ENCODE results near the gene ITGB1. TPM values are rescaled to one million over a fixed set of nuclear protein-coding genes. Genes with fewer than 3 reads are reported as not detected.
"Not testable (repeated sequence)": the region's sequence is repeated elsewhere in the genome, so short reads cannot be mapped to it uniquely, and the experiment has no call there.

ITGB1 gene
- total RNA-seq, 1 donor from 2014 or later: 87.4 TPM

- H3K27ac Mint-ChIP-seq: no peak overlapping the region
- intact Hi-C loops (cut with micrococcal nuclease): no loop called here
- POLR2A ChIA-PET: no interaction called here
- peaks cover 3% of the 10 kb centered on the region for H3K4me1 Mint-ChIP-seq
- TF ChIP-seq CTCF (IDR thresholded peaks at IDR 0.05): no peak
- H3K9me3 Mint-ChIP-seq: peaks cover 4% of the 10 kb centered on the region
- ATAC-seq (ENCODE audit: low read depth) (no peak), DNase-seq (no peak)
- H3K4me3 Mint-ChIP-seq: no peak overlapping the region
- H3K36me3 Mint-ChIP-seq (ENCODE audit: low read depth): peaks cover 67% of the 10 kb centered on the region
- H3K27me3 Mint-ChIP-seq: no peaks in the 10 kb centered on the region
- CTCF ChIA-PET: interaction anchor here (0.8 kb wide), 1 partner anchor 134 kb away, joined by 3 read pairs; no protein-coding TSS in a partner anchor
Measured at GRCh38 chr10:32929634-32930033, 28.4 kb downstream of the ITGB1 start.

GRCh38 chr10:32927750-32928149 lies 30.3 kb downstream of the ITGB1 start:
- POLR2A ChIA-PET: no interaction called here
- CTCF ChIA-PET: no interaction called here

DNA sequence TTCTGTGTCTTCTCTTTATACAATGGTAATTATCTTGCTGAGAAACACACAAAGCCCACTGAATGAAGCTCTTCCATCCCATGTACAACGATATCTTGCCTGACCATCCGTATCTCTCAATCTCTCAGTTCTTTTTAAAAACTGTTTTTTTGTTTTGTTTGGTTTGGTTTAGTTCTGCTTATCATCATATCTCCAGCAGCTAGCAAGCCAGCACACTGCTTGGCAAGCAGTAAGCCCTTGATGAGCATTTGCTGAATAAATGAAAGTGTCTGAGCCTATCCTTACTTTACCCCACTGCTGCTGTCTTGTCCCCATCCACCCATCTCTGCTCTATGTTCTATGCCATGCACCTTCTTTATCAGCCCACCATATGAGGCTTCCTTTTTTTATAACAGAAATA lies 34.2 kb downstream of the ITGB1 start:
- ATAC-seq (ENCODE audit: low read depth) (no peak), DNase-seq (no peak)
- H3K4me3 Mint-ChIP-seq: no peak overlapping the region
- peaks cover 4% of the 10 kb centered on the region for H3K9me3 Mint-ChIP-seq
- CTCF ChIA-PET: no interaction called here
- H3K4me1 Mint-ChIP-seq: no peaks in the 10 kb centered on the region
- H3K36me3 Mint-ChIP-seq (ENCODE audit: low read depth): peaks cover 82% of the 10 kb centered on the region
- H3K27ac Mint-ChIP-seq: no peak overlapping the region
- no peak for TF ChIP-seq CTCF (IDR thresholded peaks at IDR 0.05)
- POLR2A ChIA-PET: no interaction called here
- intact Hi-C loops (cut with micrococcal nuclease): loop anchor here (2.0 kb wide), 1 partner anchor 15 kb away; no protein-coding TSS in a partner anchor
- H3K27me3 Mint-ChIP-seq: no peaks in the 10 kb centered on the region

More at GRCh38 chr10:32927750-32928149, 30.3 kb downstream of the ITGB1 start:
- no peak for ATAC-seq (ENCODE audit: low read depth)
- H3K4me3 Mint-ChIP-seq: no peak overlapping the region
- H3K9me3 Mint-ChIP-seq: peaks cover 4% of the 10 kb centered on the region
- intact Hi-C loops (cut with micrococcal nuclease): no loop called here
- TF ChIP-seq CTCF (IDR thresholded peaks at IDR 0.05): no peak
- peaks cover 71% of the 10 kb centered on the region for H3K36me3 Mint-ChIP-seq (ENCODE audit: low read depth)
- no peaks in the 10 kb centered on the region for H3K27me3 Mint-ChIP-seq
- no peak for DNase-seq
- H3K27ac Mint-ChIP-seq: no peak overlapping the region
- H3K4me1 Mint-ChIP-seq: no peaks in the 10 kb centered on the region

GRCh38 chr10:32923134-32923533 lies 34.9 kb downstream of the ITGB1 start:
- no peak for DNase-seq
- peaks cover 4% of the 10 kb centered on the region for H3K9me3 Mint-ChIP-seq
- peak overlapping the region; percentile 2 for H3K27ac Mint-ChIP-seq
- no peaks in the 10 kb centered on the region for H3K4me1 Mint-ChIP-seq
- ChIA-PET POLR2A (no interaction called here), CTCF (no interaction called here)
- no peak overlapping the region for H3K4me3 Mint-ChIP-seq
- H3K36me3 Mint-ChIP-seq (ENCODE audit: low read depth): peaks cover 82% of the 10 kb centered on the region
- intact Hi-C loops (cut with micrococcal nuclease): loop anchor here (2.0 kb wide), 1 partner anchor 16 kb away; no protein-coding TSS in a partner anchor
- no peak for TF ChIP-seq CTCF (IDR thresholded peaks at IDR 0.05)
- H3K27me3 Mint-ChIP-seq: no peaks in the 10 kb centered on the region
- ATAC-seq (ENCODE audit: low read depth): no peak

GRCh38 chr10:32922170-32922569 lies 35.9 kb downstream of the ITGB1 start:
- ATAC-seq (ENCODE audit: low read depth) (no peak), DNase-seq (no peak)
- peaks cover 6% of the 10 kb centered on the region for H3K9me3 Mint-ChIP-seq
- H3K36me3 Mint-ChIP-seq (ENCODE audit: low read depth): peaks cover 84% of the 10 kb centered on the region
- POLR2A ChIA-PET: no interaction called here
- intact Hi-C loops (cut with micrococcal nuclease): loop anchor here (2.0 kb wide), 1 partner anchor 17 kb away; no protein-coding TSS in a partner anchor
- H3K4me3 Mint-ChIP-seq: no peak overlapping the region
- H3K27ac Mint-ChIP-seq: no peak overlapping the region
- H3K27me3 Mint-ChIP-seq: no peaks in the 10 kb centered on the region
- no peaks in the 10 kb centered on the region for H3K4me1 Mint-ChIP-seq
- TF ChIP-seq CTCF (IDR thresholded peaks at IDR 0.05): no peak
- CTCF ChIA-PET: no interaction called here

GRCh38 chr10:32917817-32918216 lies 40.2 kb downstream of the ITGB1 start:
- H3K27ac Mint-ChIP-seq; POLR2A ChIA-PET; DNase-seq; H3K4me1 Mint-ChIP-seq; H3K27me3 Mint-ChIP-seq; H3K4me3 Mint-ChIP-seq; CTCF ChIA-PET; H3K9me3 Mint-ChIP-seq; ATAC-seq (ENCODE audit: low read depth): not testable (repeated sequence)
- peaks cover 81% of the 10 kb centered on the region for H3K36me3 Mint-ChIP-seq (ENCODE audit: low read depth)
- intact Hi-C loops (cut with micrococcal nuclease): loop anchor here (1.0 kb wide), 1 partner anchor 11 kb away; no protein-coding TSS in a partner anchor

Data from activated B cell treated with CpG ODN at 0.5 μM for 24 hours (primary cell).